HCT116 (cell line): ENCODE measurements around the gene KSR1. TPM values are rescaled to one million over a fixed set of nuclear protein-coding genes. Genes with fewer than 3 reads are reported as not detected.

Experiments used
- ATAC-seq: fragments of 200-7000 bp; cut with Tn5 transposase; 2 replicates; pipeline ENCODE4 v1.9.1; 2020; ENCODE audit warnings: mild to moderate bottlenecking, moderate library complexity
- BruUV-seq: library from RNA; stranded (reverse); fragments of 400-500 nt; replicated peaks from 2 replicates; lab custom pipeline; 2021; lab: Mats Ljungman, UMichigan
- CTCF ChIA-PET: fragments of 300-600 bp; sonication (Branson Sonifier 250); formaldehyde crosslinking; loops from one replicate; lab custom pipeline; 2021; ENCODE audit warnings: antibody characterized with exemption; lab: Charles Lee
- POLR2A ChIA-PET: fragments of 300-600, 350-600 bp; sonication (Branson Sonifier 250); formaldehyde crosslinking; loops from one replicate; lab custom pipeline; 2021; ENCODE audit warnings: antibody characterized with exemption; lab: Charles Lee
- RAD21 ChIA-PET, 2 experiments: fragments of 300-600 bp; sonication (Branson Sonifier 250); formaldehyde crosslinking; loops; one replicate each; lab custom pipeline; 2023; ENCODE audit warnings: low total read pairs in 2 of 2; ENCODE audit not compliant: uncharacterized antibody in 2 of 2, unreplicated experiment in 2 of 2, low non-redundant PET in 1 of 2; lab: Charles Lee
- DNase-seq: peaks from one replicate; pipeline ENCODE4 v3.0.0-alpha.2; 2010; ENCODE audit warnings: low read depth, low spot score
- H2AFZ ChIP-seq: fragments of 200-600 bp; shearing (Covaris generic), sonication (generic); 2 replicates; pipeline ENCODE4 v1.6.1; 2017; ENCODE audit warnings: low read depth, mixed run types, mixed read lengths, antibody characterized with exemption, low read length; ENCODE audit not compliant: poor library complexity, severe bottlenecking
- H3K27ac ChIP-seq: 2 replicates; pipeline ENCODE4 v1.5.1; 2012; ENCODE audit warnings: low read depth, low read length
- H3K27me3 ChIP-seq: fragments of 200-600 bp; sonication (generic); 2 replicates; pipeline ENCODE4 v1.6.1; 2016; ENCODE audit warnings: mixed run types, low read length, mixed read lengths; ENCODE audit not compliant: insufficient read depth
- H3K36me3 ChIP-seq, 2 experiments: fragments of 200-500 bp in 1 of 2; fragments of 200-600 bp in 1 of 2; sonication (Bioruptor generic) in 1 of 2; sonication (generic) in 1 of 2; 2 replicates each; pipeline versions ENCODE4 v1.5.1 to v1.6.1; 2014 to 2016; ENCODE audit warnings: low read length in 2 of 2, inconsistent platforms in 1 of 2, mixed read lengths in 1 of 2, mixed run types in 1 of 2; ENCODE audit not compliant: insufficient read depth in 2 of 2, control insufficient read depth in 1 of 2
- H3K4me1 ChIP-seq, 2 experiments: fragments of 200-600 bp in 1 of 2; sonication (generic) in 1 of 2; 2 replicates each; pipeline versions ENCODE4 v1.5.1 to v1.6.1; 2012 to 2017; ENCODE audit warnings: low read length in 2 of 2, inconsistent platforms in 1 of 2, mild to moderate bottlenecking in 1 of 2, mixed read lengths in 1 of 2, mixed run types in 1 of 2, moderate library complexity in 1 of 2; ENCODE audit not compliant: insufficient read depth in 2 of 2, control insufficient read depth in 1 of 2
- H3K4me2 ChIP-seq: fragments of 200-600 bp; sonication (generic); 2 replicates; pipeline ENCODE4 v1.6.1; 2017; ENCODE audit warnings: mixed run types, low read length, mixed read lengths
- H3K4me3 ChIP-seq, 2 experiments: fragments of 200-600 bp in 1 of 2; sonication (generic) in 1 of 2; replicated peaks in 1 of 2; 2 replicates each; pipeline ENCODE4 v1.5.1; 2011 to 2016; ENCODE audit warnings: low read length in 2 of 2, control low read depth in 1 of 2, low read depth in 1 of 2, mild to moderate bottlenecking in 1 of 2, mixed read lengths in 1 of 2, mixed run types in 1 of 2
- H3K79me2 ChIP-seq: fragments of 200-600 bp; sonication (generic); 2 replicates; pipeline ENCODE4 v1.6.1; 2017; ENCODE audit warnings: mild to moderate bottlenecking, mixed run types, low read length, moderate library complexity, mixed read lengths; ENCODE audit not compliant: insufficient read depth
- H3K9ac ChIP-seq: fragments of 200-600 bp; sonication (generic); 2 replicates; pipeline ENCODE4 v1.6.1; 2016; ENCODE audit warnings: low read length, mixed read lengths
- H3K9me2 ChIP-seq: fragments of 200-600 bp; sonication (generic), shearing (Covaris generic); 2 replicates; pipeline ENCODE4 v1.6.1; 2017; ENCODE audit warnings: mixed run types, mild to moderate bottlenecking, moderate library complexity; ENCODE audit not compliant: insufficient read depth
- H3K9me3 ChIP-seq, 2 experiments: fragments of 200-500 bp in 1 of 2; fragments of 200-600 bp in 1 of 2; sonication (Bioruptor generic) in 1 of 2; sonication (generic) in 1 of 2; 2 replicates each; pipeline ENCODE4 v1.6.1; 2014 to 2017; ENCODE audit warnings: low read length in 2 of 2, mixed read lengths in 2 of 2, inconsistent platforms in 1 of 2, low read depth in 1 of 2, mild to moderate bottlenecking in 1 of 2, mixed run types in 1 of 2, moderate library complexity in 1 of 2; ENCODE audit not compliant: control insufficient read depth in 1 of 2, insufficient read depth in 1 of 2
- H4K20me1 ChIP-seq: fragments of 200-600 bp; sonication (generic), shearing (Covaris generic); 2 replicates; pipeline ENCODE4 v1.6.1; 2017; ENCODE audit warnings: mixed run types, mild to moderate bottlenecking, moderate library complexity; ENCODE audit not compliant: insufficient read depth
- CEBPB ChIP-seq: IDR thresholded peaks from 2 replicates; pipeline ENCODE4 v1.6.1; 2012; ENCODE audit warnings: low read depth
- EGR1 ChIP-seq: IDR thresholded peaks from 2 replicates; pipeline ENCODE4 v1.6.1; 2012; ENCODE audit warnings: low read depth
- ELF1 ChIP-seq: IDR thresholded peaks from 2 replicates; pipeline ENCODE4 v1.6.1; 2012; ENCODE audit warnings: low read depth, borderline replicate concordance
- EZH2 ChIP-seq: fragments of 200-600 bp; sonication (generic); IDR thresholded peaks from 2 replicates; pipeline ENCODE4 v1.6.1; 2017; ENCODE audit warnings: antibody characterized with exemption, mixed run types
- EZH2phosphoT487 ChIP-seq: fragments of 200-600 bp; IDR thresholded peaks from 2 replicates; pipeline ENCODE4 v1.6.1; 2018; ENCODE audit warnings: antibody characterized with exemption, borderline replicate concordance
- FOSL1 ChIP-seq: IDR thresholded peaks from 2 replicates; pipeline ENCODE4 v1.6.1; 2012; ENCODE audit warnings: low read depth
- JUND ChIP-seq: IDR thresholded peaks from 2 replicates; pipeline ENCODE4 v1.6.1; 2012
- RAD21 ChIP-seq: IDR thresholded peaks from 2 replicates; pipeline ENCODE4 v1.6.1; 2012; ENCODE audit warnings: low read depth, mild to moderate bottlenecking
- SRF ChIP-seq: IDR thresholded peaks from 2 replicates; pipeline ENCODE4 v1.6.1; 2012; ENCODE audit warnings: low read depth
- YY1 ChIP-seq: IDR thresholded peaks from 2 replicates; pipeline ENCODE4 v1.6.1; 2011; ENCODE audit warnings: low read length, low read depth, moderate library complexity, mild to moderate bottlenecking; ENCODE audit not compliant: insufficient replicate concordance; ENCODE audit errors: extremely low read depth
- ZFX ChIP-seq: fragments of 450-650 bp; IDR thresholded peaks from 2 replicates; pipeline ENCODE4 v1.6.1; 2017
- ZNF274 ChIP-seq: fragments of 200-500 bp; sonication (Bioruptor generic); IDR thresholded peaks from 2 replicates; pipeline ENCODE4 v1.6.1; 2014; ENCODE audit warnings: mild to moderate bottlenecking, low read depth, low read length, inconsistent platforms
- intact Hi-C: fragments of 100-400 bp; cut with micrococcal nuclease; formaldehyde crosslinking; loops from 2 replicates; pipeline ENCODE4 v1.10.0; 2022
- total RNA-seq: library from RNA; stranded (reverse); gene quantifications from one replicate; pipeline ENCODE4 v1.2.1, GENCODE V29; 2021; ENCODE audit not compliant: unreplicated experiment
- TF ChIP-seq, protein P1 (sequence below): IDR thresholded peaks from 2 replicates; pipeline ENCODE4 v1.6.1; 2012
- TF ChIP-seq, protein P2 (sequence below): IDR thresholded peaks from 2 replicates; pipeline ENCODE4 v1.6.1; 2012

Gene KSR1
- total RNA-seq, 1 experiment from 2014 or later, result 16.5 TPM

DNA sequence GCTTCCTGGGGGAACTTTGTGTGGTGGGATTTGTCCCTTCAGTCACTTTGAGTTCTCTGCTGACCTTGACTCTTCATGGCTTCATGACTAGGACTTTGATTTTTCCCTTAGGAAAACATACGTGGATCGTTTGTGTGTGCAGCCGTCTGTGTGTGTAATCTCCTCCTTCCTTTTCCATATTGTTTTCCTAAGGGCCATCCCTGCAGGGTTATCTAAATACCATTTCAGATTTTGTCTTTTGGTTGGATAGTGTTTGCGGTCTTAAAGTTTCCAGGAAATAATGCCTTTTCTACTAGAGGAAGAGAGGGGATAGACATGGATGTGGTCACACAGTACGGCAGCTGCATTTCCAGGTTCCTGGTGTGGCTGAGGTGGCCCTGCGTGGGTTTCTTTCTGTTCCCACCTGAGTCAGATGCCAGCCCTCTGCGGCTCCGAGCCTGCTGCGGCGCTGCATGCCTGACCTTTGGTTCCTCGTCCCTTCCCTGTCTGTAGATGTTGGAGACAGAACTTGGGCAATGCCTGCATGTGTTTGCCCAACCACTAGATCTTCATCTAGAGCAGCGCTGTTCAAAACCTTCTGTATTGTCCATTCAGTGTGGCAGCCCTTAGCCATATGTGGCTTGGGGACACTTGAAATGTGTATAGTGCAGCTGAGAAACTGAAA lies 102.7 kb downstream of the KSR1 start:
- no peaks in the 10 kb centered on the region for H3K36me3 ChIP-seq

DNA sequence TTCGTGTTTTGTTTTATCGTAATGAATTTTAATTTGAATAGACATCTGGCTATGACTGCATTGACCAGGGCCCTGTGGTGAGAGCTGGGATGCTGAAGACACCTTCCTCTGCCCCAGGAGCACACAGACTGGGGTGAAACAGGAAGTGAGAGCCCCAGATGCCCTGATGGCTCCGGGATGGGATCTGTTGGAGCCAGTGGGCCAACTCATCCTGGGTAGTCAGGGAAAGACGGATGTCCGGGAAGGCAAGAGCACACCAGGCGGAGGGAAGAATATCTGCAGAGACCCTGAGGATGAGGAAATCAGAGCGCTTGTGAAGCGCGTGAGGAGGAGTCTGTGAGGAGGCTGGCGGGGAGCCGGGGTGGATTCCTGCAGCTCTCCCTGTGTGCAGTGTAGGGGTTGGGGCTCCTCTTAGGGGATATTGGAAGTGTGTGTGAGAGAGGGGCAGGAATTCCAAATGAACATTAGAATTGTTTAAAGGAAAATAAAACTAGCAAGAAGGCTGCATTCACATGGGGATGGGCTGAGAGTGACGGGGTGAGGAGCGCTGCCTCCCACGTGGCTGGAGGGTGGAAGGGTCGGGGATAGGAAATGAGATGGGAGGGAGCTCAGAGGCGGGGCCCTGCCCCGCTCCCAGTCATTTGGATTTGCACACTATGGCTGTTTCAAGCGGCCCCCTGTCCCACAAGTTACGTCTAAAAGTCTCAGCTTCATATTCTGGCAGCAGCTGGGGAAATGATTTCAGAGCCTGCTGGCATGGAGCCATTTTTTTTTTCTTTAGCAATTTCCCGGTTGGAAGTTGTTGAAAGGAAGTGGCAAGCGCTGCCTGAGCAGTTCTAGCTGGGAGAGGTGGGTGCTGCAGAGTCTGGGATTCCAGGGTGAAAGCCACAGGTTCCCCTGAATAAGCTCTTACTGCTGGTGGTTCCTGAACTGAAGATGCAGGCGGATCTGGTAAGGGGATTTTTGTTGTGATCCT lies 103.5 kb downstream of the KSR1 start:
- H3K4me3 ChIP-seq, result no peak overlapping the region
- H3K9me2 ChIP-seq, result no peaks in the 10 kb centered on the region
- H3K79me2 ChIP-seq, result no peaks in the 10 kb centered on the region
- H3K9me3 ChIP-seq, result no peaks in the 10 kb centered on the region
- POLR2A ChIA-PET, result no interaction called here
- H3K27ac ChIP-seq, result no peak overlapping the region
- no peak overlapping the region for H3K9ac ChIP-seq
- TF ChIP-seq EZH2phosphoT487 (no peak), ELF1 (no peak), CEBPB (no peak), ZNF274 (no peak), EGR1 (no peak), FOSL1 (no peak), SRF (no peak), JUND (no peak), EZH2 (no peak), YY1 (no peak)
- TF ChIP-seq, protein P1, sequence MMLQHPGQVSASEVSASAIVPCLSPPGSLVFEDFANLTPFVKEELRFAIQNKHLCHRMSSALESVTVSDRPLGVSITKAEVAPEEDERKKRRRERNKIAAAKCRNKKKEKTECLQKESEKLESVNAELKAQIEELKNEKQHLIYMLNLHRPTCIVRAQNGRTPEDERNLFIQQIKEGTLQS, result no peak
- TF ChIP-seq, protein P2, sequence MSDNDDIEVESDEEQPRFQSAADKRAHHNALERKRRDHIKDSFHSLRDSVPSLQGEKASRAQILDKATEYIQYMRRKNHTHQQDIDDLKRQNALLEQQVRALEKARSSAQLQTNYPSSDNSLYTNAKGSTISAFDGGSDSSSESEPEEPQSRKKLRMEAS, result no peak
- no peaks in the 10 kb centered on the region for H4K20me1 ChIP-seq
- DNase-seq, result no peak
- RAD21 ChIA-PET, result interaction anchor here in 1 of 2 experiments (0.6 kb wide), 1 partner anchor 11 kb away, joined by 3 read pairs; no protein-coding TSS in a partner anchor
- no peak overlapping the region for H3K4me2 ChIP-seq
- H3K27me3 ChIP-seq, result no peaks in the 10 kb centered on the region
- peaks cover 11 to 21% of the 10 kb centered on the region in 2 experiments for H3K4me1 ChIP-seq
- ATAC-seq, result no peak
- H3K36me3 ChIP-seq, result no peaks in the 10 kb centered on the region
- CTCF ChIA-PET, result no interaction called here
- no TSS peak for BruUV-seq
- intact Hi-C loops, result no loop called here
- H2AFZ ChIP-seq, result no peak overlapping the region

More for the DNA sequence above, 102.7 kb downstream of the KSR1 start:
- ATAC-seq (no peak), DNase-seq (no peak)
- no peaks in the 10 kb centered on the region for H3K79me2 ChIP-seq
- CTCF ChIA-PET, result no interaction called here
- no peaks in the 10 kb centered on the region for H3K9me3 ChIP-seq
- TF ChIP-seq ZFX (no peak), ZNF274 (no peak), JUND (no peak), RAD21 (no peak), EZH2 (no peak), SRF (no peak), CEBPB (no peak)
- H4K20me1 ChIP-seq, result no peaks in the 10 kb centered on the region
- no peak overlapping the region for H3K27ac ChIP-seq
- no TSS peak for BruUV-seq
- POLR2A ChIA-PET, result no interaction called here
- H2AFZ ChIP-seq, result no peak overlapping the region
- intact Hi-C loops, result no loop called here
- RAD21 ChIA-PET, result no interaction called here
- H3K4me3 ChIP-seq, result no peak overlapping the region
- no peaks in the 10 kb centered on the region for H3K27me3 ChIP-seq
- H3K4me2 ChIP-seq, result no peak overlapping the region
- H3K9me2 ChIP-seq, result no peaks in the 10 kb centered on the region
- H3K4me1 ChIP-seq, result peaks cover 14 to 25% of the 10 kb centered on the region in 2 experiments
- no peak overlapping the region for H3K9ac ChIP-seq
